Tongue (tissue), 2 donors: ENCODE results near the gene NIPAL4. TPM values are rescaled to one million over a fixed set of nuclear protein-coding genes. Genes with fewer than 3 reads are reported as not detected.
A peak's percentile ranks its signal among the peaks of the same experiment; 100 is the strongest.
"Not testable (repeated sequence)": the region's sequence is repeated elsewhere in the genome, so short reads cannot be mapped to it uniquely, and the experiment has no call there.

ENCODE experiments used
- DNase-seq: peaks from one replicate; pipeline ENCODE4 v3.0.0-alpha.2; 2015
- total RNA-seq: library from RNA; depleted of rRNA; stranded (reverse); fragments of >200 nt; gene quantifications from one replicate; pipeline ENCODE4 v1.2.3, GENCODE V29; 2014

The NIPAL4 gene
- total RNA-seq, 1 donor from 2014 or later, result 2.1 TPM

DNA sequence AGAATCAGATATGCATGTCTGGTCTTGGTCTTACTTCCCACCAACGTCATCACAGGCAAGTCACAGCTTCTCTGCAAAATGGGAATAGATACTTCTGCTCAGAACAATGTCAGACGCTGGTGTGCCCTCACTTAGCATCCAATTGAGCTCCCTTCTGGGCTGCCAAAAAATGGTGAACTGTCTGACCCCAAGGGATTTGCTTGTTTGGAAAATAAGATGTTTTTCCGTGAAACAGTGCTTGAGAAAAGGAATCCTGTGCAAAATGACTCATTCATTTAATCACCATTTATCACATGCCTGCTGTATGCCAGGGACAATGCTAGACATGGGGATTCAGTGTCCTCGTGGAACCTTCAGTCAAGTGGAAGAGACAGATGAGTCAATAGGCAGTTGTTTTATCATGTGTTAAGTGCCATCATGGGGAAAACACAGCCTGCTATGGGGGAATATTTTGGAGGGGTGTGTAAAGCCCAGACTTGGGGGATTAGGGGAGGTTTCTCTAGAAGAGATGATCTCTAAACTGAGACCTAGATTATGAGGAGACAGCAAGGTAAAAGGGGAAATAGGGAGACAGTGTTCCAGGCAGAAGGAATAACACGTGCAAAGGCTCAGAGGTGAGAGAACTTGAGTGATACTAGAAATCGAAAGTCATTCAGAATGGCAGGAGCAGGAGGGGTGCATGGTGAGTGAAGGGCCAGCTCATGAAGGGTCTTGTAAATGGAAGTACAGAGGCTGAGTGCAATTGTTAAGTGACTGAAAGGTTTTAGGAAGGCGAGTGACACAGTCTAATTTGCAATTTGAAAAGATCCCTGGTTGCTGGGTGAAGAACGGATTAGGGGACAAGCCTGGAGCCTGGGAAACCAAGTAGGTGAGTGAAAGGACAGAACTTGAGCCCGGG, 3.9 kb downstream of the NIPAL4 start:
- no peak for DNase-seq

DNA sequence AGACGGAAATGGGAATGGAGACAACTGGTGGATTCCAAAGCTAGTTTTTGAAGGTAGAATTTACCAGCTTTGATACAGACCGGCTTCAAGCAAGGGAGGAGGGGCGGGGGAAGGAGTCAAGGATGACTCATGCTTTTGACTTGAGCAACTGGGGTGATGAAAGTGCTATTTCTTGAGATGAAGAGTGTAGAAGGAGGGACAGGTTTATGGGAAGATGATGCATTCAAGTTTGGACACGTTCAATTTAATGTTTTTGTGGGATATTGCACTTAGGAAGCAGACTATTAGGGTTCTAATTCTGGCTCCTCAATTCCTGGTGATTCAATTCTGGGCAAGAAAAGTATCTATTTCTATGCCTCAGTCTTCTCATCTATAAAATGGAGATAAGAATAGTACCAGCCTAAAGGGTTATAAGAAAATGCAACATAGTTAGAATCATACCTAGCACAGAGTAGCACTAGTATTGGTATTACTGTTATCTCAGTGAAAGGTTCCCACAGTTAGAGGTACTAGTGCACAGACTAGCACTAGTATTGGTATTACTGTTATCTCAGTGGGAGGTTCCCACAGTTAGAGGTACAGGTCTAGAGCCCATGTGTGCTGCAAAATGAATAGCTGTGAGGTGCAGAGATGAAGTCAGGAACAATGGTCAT, 4.6 kb downstream of the NIPAL4 start:
- no peak for DNase-seq

- DNase-seq, result no peak
Measured at GRCh38 chr5:157468293-157468965, 8.4 kb downstream of the NIPAL4 start.

GRCh38 chr5:157469073-157469472, 9.1 kb downstream of the NIPAL4 start:
- no peak for DNase-seq

- no peak for DNase-seq
Measured at GRCh38 chr5:157469687-157470086, 9.7 kb downstream of the NIPAL4 start.

DNA sequence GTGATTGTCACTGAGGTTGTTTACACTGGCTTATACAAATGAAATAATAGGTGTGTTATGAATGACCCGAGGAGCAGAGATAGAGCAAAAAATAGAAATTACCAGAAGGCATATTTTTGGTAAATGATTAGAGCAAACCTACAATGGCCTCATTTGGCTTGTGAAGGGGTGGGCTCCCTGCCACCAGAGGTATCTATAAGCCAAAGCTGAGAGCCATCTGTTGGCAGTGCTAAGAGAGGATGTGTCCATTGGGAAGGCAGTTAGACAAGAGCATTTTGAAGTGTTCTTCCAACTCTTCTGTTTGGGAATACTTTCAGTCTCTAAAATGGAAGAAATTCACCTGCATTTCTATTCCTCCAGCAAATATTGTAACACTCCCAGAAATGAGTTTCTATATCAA, 10.6 kb downstream of the NIPAL4 start:
- DNase-seq, result no peak

GRCh38 chr5:157471709-157472108, 11.7 kb downstream of the NIPAL4 start:
- DNase-seq, result no peak

DNA sequence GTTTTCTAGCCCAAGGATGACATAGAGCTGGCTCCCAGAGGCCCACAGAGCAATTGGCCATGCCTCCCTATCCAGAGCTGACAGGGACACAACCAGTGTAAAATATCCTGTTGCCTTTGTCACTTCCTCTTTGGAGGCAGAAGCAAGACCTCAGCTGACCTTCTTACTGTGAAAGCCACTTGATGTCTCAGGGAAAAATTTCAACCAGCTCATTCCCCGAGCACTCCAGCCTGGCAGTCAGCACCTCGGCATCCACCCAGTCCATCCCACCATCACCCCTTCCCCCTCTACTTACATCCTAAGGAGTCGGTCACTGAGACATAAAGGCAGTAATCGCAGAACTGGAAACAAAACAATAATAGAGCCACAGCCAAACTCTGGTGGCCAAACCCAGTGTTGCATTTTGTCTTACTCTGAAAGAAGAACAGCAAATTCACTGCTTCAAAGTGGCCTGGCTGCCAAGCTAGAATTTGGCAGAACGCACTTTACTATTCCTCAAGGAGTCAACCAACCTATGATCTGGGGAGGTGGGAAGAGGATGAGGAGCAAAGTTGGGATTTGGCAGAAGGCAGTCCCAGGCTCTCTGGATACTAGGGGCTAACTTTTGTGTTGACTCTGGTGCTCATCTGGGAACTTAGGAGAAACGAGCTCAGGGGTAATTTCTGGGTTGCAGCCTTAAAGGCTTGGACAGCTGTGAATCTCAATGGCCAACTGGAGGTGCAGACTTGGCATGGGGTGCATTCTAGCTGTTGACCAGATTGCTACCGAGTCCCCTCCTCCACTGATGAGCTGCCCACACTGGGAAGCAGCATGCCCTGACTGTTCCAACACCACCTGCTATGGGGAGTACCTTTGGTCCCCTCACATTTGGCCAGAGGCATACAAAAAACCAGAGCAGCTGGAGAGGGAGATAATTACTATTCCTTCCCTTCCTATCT, 13.6 kb downstream of the NIPAL4 start:
- DNase-seq, result no peak

GRCh38 chr5:157475432-157475831, 15.4 kb downstream of the NIPAL4 start:
- no peak for DNase-seq

DNA sequence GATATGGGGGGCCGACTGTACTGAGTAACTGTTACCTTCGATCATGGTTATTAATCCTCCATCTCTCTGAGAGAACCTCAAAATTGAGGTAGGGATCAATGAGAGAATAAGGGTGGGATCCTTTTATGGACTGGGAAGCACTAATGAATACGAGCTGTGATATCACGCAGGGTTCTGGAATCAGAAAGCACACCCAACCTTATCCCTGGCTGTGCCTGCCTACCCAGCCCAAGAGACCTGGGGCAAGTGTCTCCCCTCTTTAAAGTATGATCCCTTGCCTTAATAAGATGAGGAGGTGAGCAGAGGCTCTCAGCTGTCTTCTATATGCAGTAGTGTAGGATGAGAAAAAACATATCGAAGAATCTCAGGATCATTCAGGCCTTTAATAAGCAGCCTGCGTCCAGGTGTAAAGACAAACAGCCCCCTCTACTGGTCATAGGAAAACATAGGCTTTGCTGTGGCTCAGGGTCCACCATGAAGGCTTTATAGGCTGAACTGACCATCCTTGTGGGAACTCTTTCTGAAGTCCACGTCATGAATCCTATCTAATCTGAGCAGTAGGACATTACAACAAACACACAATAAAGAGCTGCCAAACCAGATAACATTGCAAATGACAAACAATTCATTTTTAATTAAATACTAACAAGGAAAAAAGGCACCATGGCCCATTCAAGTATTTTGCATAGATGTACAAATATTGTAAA, 16.8 kb downstream of the NIPAL4 start:
- DNase-seq, result peak; percentile 86

DNA sequence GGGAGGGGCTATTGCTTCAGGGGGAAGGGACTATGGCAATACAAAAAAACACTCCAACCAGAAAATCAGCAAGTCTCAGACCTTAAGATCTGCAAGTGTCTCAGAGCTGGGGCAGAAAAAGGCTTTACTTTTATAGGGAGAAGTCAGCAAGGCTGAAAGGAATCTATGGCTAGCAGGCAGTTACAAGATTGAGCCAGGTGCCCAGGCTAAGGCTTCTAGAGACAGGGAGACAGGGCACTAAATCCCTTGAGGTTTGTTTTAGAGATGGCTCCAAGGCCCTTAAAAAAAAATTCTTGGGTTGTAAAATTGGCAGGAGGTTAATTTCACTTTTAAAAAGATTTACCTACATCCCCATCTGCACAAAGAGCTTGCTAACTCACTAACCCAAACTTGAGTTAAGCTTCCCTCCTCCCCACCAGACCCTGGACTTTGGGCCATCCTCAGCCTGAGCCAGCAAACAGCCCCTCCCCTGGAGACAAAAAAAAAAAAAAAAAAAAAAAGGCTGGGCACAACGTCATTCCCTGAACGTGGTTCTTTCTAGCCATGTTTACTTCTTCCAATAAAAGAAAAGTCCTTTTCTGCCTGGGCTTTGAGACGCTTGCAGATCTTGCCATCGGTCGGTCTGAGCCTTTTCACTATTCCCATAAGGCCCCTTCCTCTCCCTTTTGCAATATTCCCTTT, 17.9 kb downstream of the NIPAL4 start:
- no peak for DNase-seq

- no peak for DNase-seq
Measured at GRCh38 chr5:157478726-157479125, 18.7 kb downstream of the NIPAL4 start.

DNA sequence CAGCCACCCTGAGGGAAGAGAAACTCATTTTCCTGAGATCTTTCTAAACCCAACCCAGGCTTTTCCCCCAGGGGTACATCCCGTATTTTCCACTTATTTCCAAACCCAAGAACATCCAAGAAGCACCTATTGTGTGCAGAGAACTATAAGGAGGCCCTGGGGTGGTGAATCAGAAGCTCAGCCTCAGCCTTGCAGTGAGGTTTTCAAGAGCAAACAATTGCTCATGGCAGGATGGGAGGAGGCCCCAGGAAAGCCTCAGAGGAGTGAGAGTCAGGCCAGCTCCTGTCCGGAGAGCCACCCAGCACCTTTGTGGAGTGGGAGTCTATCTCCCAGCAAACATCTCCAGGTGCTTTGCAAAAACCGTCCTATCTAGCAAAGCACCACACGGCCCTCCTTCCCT, 19.2 kb downstream of the NIPAL4 start:
- no peak for DNase-seq

DNA sequence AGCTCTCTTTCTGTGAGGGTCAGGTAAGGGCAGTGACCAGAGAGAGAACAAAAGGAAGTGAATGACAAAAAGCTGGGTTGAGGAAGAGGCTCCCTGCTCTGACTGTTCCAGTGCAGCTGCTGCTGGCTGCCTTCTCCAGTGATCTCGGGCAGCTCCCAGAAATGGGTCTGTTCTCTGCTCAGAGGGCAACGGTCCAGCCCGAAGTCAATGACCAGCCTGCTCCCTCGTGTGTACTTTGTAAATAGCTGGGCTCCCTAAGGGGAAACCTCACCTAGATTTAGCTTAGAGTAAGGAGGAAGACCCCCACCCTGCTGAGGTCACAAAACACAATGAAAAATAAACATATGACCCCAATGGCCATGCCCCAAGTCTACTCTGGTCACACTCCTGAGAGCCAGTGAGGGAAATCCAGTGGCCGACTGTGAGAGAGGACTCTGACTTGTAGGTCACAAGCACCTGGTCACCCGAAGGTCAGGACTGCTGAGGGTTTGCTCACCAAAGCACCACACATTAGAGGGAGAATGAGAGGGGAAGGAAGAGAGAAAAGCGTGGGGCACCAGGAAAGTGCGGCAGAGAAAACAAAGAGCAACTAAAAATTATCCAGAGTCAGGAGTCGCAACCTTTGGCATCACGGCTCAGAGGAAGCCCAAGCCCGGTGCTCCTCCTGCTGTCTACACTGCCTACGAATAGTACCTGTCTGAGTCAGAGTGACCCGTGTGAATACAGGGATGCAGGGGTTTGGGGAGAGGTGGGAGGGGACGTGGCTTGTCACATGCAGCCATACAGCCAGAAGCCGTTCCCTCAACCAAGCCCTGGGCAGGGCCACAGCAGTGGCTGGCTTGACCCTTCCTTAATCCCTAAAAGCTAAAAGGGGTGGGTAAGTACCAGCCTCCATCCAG, 19.8 kb downstream of the NIPAL4 start:
- DNase-seq, result no peak

- DNase-seq, result no peak
Measured at GRCh38 chr5:157481265-157481664, 21.3 kb downstream of the NIPAL4 start.

- DNase-seq, result no peak
Measured at GRCh38 chr5:157481666-157482065, 21.7 kb downstream of the NIPAL4 start.

DNA sequence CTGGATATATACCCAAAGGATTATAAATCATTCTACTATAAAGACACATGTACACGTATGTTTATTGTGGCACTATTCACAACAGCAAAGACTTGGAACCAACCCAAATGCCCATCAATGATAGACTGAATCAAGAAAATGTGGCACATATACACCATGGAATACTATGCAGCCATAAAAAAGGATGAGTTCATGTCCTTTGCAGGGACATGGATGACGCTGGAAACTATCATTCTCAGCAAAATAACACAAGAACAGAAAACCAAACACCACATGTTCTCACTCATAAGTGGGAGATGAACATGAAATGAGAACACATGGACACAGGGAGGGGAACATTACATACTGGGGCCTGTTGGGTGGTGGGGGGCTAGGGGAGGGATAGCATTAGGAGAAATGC, 22.7 kb downstream of the NIPAL4 start:
- not testable (repeated sequence) for DNase-seq

DNA sequence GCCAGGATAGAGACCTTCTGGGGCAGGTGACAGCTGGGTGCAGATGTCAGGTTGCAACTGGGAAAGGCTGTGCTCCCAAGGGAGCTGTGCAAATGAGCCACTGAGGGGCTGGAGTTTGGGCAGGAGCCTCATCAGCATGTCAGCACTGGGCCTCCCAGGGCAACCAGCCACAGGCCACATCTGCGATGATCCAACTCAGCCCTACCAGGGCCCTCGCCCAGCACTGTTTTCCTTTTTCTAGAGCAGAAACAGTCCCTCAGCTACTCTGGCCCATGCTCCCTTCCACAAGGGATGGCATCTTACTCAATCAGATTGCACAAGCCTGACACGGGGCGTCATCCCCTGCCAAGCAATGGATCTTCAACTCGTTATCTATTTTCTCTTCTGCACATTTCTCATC, 24.8 kb downstream of the NIPAL4 start:
- DNase-seq, result no peak

DNA sequence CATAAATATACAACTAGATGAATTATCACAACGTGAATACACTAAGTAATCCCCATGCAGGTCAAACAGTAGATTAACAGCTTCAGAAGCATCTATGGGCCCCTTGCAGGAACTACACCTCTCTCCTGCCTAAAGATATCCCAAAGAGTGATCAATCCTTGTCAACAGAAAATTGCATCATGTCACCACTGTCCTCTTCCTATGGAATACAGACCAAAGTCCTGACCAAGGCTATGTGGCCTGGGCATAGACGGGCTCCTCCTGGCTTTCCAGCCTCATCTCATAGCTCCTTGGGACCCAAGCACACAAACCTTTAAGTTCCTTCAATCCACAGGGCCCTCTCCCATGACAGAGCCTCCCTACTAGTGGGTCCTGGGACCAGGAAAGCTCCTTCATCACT, 25.3 kb downstream of the NIPAL4 start:
- DNase-seq, result no peak

- no peak for DNase-seq
Measured at GRCh38 chr5:157485811-157486210, 25.8 kb downstream of the NIPAL4 start.
